Measurements from ENCODE around the gene RAB3C. TPM values are rescaled to one million over a fixed set of nuclear protein-coding genes. Genes with fewer than 3 reads are reported as not detected.

The RAB3C gene
- total RNA-seq, 2 donors from 2014 or later = not detected

DNA sequence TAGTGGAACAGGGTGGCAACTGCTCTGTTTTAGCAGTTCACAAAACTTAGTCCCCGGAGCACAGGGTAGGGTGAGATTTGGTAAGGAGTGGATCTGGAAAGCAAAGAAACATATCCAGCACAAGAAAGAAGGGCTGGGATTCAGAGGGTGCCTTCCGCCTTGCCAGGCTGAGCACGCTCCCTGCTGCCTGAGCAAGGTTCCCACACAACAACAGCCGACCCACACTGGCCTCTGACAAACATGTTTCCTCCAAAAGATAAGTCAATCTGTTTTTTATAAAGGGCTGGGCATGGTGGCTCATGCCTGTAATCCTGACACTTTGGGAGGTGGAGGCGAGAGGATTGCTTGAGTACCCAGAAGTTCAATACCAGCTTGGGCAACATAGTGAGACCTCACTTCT, 45.8 kb downstream of the RAB3C start:
- ATAC-seq = no peak
- no peak overlapping the region for H3K4me3 Mint-ChIP-seq
- no peaks in the 10 kb centered on the region for H3K27me3 Mint-ChIP-seq
- no peaks in the 10 kb centered on the region for H3K36me3 Mint-ChIP-seq
- H3K4me1 Mint-ChIP-seq (ENCODE audit: low read depth in 2 of 2) = no peaks in the 10 kb centered on the region
- no peak overlapping the region for H3K27ac Mint-ChIP-seq
- H3K9me3 Mint-ChIP-seq = peaks cover 3% of the 10 kb centered on the region
- no peak for DNase-seq (ENCODE audit: low spot score)

DNA sequence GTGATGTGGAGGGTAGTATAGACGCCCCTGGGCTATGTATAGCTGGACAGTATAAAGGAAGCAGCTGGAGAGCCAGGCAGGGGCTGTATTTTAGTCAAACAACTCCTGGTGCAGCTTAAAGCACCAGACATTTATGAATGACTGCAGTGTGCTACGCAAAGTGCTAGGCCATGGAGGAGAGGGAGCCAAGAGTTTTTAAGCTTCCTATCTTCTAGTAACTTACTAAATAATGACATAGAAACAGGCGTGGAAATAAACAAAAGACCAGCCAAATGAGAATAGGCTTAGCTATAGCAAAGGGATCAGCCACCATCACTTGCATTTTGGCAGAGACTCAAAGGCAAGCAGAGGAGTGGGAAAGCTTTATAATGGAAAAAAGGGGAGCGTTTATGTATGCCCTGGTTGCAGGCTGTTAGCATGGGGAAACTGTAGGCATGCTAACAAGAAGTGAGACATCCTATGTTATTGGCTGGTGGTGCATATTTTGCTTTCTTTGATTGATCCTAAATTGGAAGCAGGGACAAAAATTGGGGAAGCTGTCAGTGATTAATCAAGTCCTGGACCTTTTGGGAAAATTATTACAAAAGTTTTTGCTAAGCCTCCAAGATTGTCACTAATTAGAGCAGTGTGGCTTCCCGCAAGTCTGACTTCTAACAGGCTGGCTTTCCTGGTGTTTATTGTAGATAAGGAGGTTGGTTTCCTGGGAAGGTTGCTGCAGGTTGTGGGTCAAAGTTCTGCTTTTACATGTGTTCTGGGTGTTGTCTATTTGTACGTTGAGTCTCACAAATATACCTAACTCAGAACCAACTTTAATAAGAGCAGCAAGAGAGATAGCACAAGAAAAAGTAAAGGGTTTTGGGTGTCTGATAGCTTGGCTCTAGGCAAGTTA, 46.6 kb downstream of the RAB3C start:
- no peaks in the 10 kb centered on the region for H3K27me3 Mint-ChIP-seq
- H3K4me1 Mint-ChIP-seq (ENCODE audit: low read depth in 2 of 2) = no peaks in the 10 kb centered on the region
- no peaks in the 10 kb centered on the region for H3K36me3 Mint-ChIP-seq
- H3K4me3 Mint-ChIP-seq = no peak overlapping the region
- no peak overlapping the region for H3K27ac Mint-ChIP-seq
- DNase-seq (ENCODE audit: low spot score) = no peak
- peaks cover 3% of the 10 kb centered on the region for H3K9me3 Mint-ChIP-seq
- no peak for ATAC-seq

DNA sequence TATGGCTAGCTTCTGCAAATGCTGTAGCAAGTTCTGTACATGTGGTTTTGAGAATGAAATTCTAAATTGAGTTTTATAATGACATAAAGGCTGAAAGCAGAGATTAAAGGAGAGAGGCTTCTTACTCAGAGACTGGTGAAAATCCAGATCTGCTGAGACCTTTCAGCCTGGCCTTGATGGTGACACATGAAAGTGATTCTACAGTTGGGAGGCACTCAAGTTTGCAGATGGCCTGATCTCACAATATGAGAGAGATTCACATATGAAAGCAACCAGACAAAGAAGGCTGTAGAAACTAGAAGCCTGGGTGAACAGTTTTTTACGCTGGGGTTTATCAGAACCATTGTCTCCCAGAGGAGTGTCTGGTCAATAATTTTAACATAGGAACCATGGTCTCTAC, 49.0 kb downstream of the RAB3C start:
- no peak for DNase-seq (ENCODE audit: low spot score)
- Mint-ChIP-seq H3K27ac (no peak overlapping the region), H3K27me3 (no peaks in the 10 kb centered on the region), H3K36me3 (no peaks in the 10 kb centered on the region), H3K4me1 (ENCODE audit: low read depth in 2 of 2) (no peaks in the 10 kb centered on the region), H3K9me3 (peaks cover 3% of the 10 kb centered on the region), H3K4me3 (no peak overlapping the region)
- ATAC-seq = no peak

DNA sequence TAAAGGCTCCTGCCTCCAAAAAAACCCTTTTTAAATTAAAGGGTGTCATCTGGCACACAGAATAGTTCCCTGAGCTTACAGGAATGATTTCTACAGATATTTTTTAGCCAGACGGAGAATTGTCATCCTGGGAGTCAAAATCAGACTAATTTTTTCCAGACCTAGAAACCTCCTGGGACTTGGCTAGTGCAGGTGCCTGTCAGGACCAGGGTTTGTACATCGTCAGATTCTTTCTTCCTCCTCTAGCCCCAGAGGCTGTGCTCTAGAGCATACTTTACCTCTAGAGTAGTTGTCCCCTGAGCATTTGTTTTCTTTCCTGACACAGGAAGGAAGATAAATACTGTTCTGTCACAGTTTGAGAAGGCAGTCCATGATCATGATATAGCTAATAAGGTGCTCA, 52.5 kb downstream of the RAB3C start:
- no peaks in the 10 kb centered on the region for H3K4me1 Mint-ChIP-seq (ENCODE audit: low read depth in 2 of 2)
- DNase-seq (ENCODE audit: low spot score) = no peak

DNA sequence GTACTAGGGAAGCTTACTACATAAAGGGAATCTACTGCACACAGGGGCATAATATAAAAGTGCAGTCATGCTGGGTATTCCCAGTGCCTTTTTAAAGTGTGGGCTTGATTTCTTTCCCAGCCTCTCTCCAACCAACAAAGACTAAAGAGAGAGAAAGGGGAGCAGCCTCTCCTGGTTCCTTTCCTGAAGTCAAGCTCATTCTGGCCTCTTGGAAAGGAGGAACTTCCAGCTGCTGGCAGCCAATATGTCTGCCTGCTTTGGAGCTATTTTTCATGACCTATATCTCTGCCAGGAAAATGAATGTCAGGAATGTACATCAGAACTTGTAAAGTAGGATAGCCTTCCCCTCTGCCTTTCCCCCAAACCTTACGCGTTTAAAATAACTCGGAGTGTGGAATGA, 57.1 kb downstream of the RAB3C start:
- Mint-ChIP-seq H3K9me3 (peaks cover 3% of the 10 kb centered on the region), H3K27ac (no peak overlapping the region), H3K4me3 (no peak overlapping the region), H3K4me1 (ENCODE audit: low read depth in 2 of 2) (no peaks in the 10 kb centered on the region), H3K27me3 (no peaks in the 10 kb centered on the region), H3K36me3 (no peaks in the 10 kb centered on the region)
- ATAC-seq (no peak), DNase-seq (ENCODE audit: low spot score) (no peak)

More for the DNA sequence above, 52.5 kb downstream of the RAB3C start:
- peaks cover 3% of the 10 kb centered on the region for H3K9me3 Mint-ChIP-seq
- no peaks in the 10 kb centered on the region for H3K27me3 Mint-ChIP-seq
- H3K36me3 Mint-ChIP-seq = no peaks in the 10 kb centered on the region
- no peak for ATAC-seq
- H3K27ac Mint-ChIP-seq = no peak overlapping the region
- H3K4me3 Mint-ChIP-seq = no peak overlapping the region

DNA sequence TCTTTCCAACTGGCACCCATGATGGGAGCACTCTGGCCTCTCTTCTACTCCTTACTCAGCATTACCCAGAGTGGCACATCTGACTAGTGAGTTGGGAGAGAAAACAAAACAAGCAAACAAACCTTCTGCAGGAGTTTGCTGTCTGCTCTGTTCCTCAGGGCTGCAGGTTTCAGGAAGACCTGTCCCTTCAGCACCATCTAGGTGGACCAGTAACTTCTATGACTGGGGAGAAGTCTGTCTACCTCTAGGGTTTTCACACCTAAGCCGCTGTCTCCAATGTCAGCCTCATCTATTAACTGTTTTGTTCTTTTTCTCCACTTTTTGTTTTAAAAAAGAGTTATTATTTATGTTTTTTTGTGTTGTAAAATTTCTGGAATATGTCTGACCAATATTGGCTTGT, 58.7 kb downstream of the RAB3C start:
- Mint-ChIP-seq H3K27ac (no peak overlapping the region), H3K27me3 (no peaks in the 10 kb centered on the region), H3K36me3 (no peaks in the 10 kb centered on the region), H3K4me3 (no peak overlapping the region), H3K9me3 (peaks cover 3% of the 10 kb centered on the region), H3K4me1 (ENCODE audit: low read depth in 2 of 2) (no peaks in the 10 kb centered on the region)
- no peak for DNase-seq (ENCODE audit: low spot score)
- ATAC-seq = no peak

DNA sequence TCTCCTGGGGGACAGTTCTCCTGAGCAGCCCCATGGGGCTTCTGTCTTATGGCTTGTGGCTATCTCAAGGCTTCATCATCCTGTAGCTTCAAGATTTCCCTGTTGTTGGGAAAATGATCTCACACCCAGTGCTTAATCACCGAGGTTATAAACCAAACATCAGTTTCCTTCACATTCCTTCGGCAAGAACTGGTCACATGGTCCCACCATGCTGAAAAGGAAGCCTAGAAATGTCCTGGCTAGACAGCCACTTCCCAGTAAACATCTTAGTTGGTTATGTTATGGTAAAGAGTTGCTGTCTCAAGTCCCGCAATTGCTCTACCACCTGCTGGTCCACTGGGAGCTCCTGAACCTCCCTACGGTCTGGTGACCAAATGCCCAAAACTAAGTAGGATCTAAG, 66.0 kb downstream of the RAB3C start:
- DNase-seq (ENCODE audit: low spot score) (no peak), ATAC-seq (no peak)
- peaks cover 4% of the 10 kb centered on the region for H3K9me3 Mint-ChIP-seq
- H3K27me3 Mint-ChIP-seq = no peaks in the 10 kb centered on the region
- no peak overlapping the region for H3K27ac Mint-ChIP-seq
- no peaks in the 10 kb centered on the region for H3K4me1 Mint-ChIP-seq (ENCODE audit: low read depth in 2 of 2)
- no peak overlapping the region for H3K4me3 Mint-ChIP-seq
- H3K36me3 Mint-ChIP-seq = no peaks in the 10 kb centered on the region

DNA sequence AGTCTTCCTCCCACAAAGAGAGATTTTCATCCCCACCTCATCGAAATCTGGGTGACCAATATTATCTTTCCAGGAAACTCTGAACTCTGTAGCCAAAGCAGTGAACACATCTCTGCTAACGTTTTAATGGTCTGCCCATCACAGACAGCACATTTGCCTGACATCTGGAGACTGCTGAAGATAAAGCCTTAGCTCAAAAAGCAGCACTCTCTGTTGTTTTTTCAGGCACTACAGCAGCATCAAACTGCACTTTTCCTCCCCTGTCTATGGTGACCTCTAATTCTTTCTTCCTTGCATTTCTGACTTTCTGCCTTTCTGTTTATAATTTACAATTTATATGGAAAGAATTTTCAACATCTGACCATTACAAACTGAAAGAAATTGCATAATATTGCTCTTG, 66.8 kb downstream of the RAB3C start:
- Mint-ChIP-seq H3K27me3 (no peaks in the 10 kb centered on the region), H3K4me1 (ENCODE audit: low read depth in 2 of 2) (no peaks in the 10 kb centered on the region), H3K4me3 (no peak overlapping the region), H3K9me3 (peaks cover 4% of the 10 kb centered on the region), H3K27ac (no peak overlapping the region), H3K36me3 (no peaks in the 10 kb centered on the region)
- DNase-seq (ENCODE audit: low spot score) (no peak), ATAC-seq (no peak)

DNA sequence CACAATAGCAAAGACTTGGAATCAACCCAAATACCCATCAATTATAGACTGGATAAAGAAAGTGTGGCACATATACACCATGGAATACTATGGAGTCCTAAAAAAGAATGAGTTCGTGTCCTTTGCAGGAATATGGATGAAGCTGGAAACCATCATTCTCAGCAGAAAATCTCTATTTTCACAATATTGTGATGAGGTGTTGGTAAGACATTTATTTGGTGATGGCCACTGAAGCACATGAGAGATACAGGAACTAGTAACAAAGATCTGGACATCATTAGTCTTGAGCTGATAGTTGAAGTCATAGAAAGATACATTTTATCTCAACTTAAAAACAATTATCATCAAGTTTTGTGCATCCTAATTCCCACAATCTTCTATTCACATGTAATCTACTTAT, 70.6 kb downstream of the RAB3C start:
- H3K27me3 Mint-ChIP-seq = no peaks in the 10 kb centered on the region
- DNase-seq (ENCODE audit: low spot score) = no peak
- no peak overlapping the region for H3K4me3 Mint-ChIP-seq
- no peaks in the 10 kb centered on the region for H3K4me1 Mint-ChIP-seq (ENCODE audit: low read depth in 2 of 2)
- no peaks in the 10 kb centered on the region for H3K36me3 Mint-ChIP-seq
- H3K27ac Mint-ChIP-seq = no peak overlapping the region
- no peak for ATAC-seq
- H3K9me3 Mint-ChIP-seq = peaks cover 8% of the 10 kb centered on the region

DNA sequence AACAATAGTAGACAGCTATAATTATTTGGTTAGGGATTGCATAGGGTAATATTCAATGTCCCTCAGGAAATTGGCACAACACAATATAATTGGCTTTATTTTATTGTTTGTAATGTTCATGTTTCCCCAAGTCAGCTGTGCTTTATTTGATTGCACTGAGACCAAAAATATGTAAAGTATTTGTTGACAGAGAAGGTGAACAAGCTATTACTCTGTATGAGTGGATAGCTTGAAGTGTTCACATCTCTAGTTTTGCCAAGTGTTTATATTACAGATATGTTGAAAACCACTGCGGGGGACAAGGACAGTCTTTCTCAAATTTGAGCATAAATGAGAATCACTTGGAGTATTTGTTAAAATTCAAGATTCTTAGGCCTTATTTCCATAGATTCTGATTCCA, 83.3 kb downstream of the RAB3C start:
- Mint-ChIP-seq H3K27ac (no peak overlapping the region), H3K9me3 (peaks cover 7% of the 10 kb centered on the region), H3K36me3 (no peaks in the 10 kb centered on the region), H3K27me3 (peaks cover 0 to under 1% of the 10 kb centered on the region in 2 donors), H3K4me3 (no peak overlapping the region), H3K4me1 (ENCODE audit: low read depth in 2 of 2) (no peaks in the 10 kb centered on the region)
- DNase-seq (ENCODE audit: low spot score) (no peak), ATAC-seq (no peak)

DNA sequence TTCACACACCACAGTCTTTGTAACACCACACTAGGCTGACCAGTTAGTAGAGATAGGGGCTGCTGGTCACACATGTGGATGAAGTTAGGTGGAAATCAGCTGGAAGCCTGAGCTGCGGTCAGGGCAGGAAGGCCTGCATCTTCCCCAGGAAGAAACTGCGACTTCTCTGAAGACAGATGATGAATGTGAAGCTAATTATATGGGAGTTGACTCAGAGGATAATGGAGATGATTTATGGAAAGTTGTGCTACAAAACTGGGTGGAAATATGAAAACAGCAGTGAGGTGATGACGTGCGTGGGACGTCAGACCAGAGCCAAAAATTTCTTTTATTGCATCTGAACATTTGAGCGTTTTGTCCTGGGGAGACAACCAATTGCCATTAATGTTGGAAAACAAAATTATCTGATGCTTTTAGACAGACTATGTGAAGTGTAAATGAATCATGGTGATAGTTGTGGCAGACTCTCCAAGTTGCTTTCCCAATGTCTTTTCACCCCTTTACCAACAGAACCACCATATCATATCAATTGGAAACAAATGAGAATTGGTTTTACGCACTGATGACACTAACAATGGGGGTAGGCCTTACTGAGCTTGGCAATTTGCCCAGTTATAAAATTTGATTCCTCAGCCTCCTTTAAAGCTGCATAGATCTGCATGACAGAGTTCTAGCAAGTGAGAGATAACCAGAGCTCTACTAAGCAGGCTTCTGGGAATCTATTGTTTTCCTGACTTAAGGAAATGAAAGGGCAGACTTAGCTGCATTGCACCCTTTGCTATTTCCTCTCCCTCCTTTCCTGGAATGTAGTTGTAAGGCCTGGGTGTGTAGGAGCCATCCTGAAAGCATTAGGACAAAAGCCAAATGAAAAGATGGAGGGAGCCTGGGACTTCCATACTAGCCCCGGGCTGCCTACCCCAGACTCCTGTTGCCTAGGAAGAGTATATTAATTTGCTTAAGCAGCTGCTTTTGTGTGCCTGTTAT, 84.0 kb downstream of the RAB3C start:
- Mint-ChIP-seq H3K9me3 (peaks cover 8% of the 10 kb centered on the region), H3K36me3 (no peaks in the 10 kb centered on the region), H3K27ac (no peak overlapping the region), H3K27me3 (peaks cover 0 to 2% of the 10 kb centered on the region in 2 donors), H3K4me3 (no peak overlapping the region), H3K4me1 (ENCODE audit: low read depth in 2 of 2) (no peaks in the 10 kb centered on the region)
- no peak for ATAC-seq
- no peak for DNase-seq (ENCODE audit: low spot score)

DNA sequence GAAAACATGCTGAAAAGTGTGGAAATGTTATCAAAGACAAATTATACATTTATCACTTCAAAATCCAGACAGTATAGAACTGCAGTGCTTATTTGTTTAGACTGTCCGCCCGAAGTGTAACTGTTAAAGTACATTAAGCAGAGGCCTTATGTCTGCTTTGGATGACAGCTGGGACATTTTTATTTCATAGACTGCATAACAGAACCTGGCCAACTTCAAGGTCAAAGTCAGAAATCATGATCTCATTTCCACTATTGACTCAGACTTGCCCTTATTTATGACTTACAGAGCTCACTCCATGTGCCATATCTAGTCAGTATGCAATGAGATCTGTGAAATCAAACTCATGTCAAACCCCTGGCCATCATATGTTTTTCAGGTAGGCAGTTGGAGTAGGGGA, 87.7 kb downstream of the RAB3C start:
- DNase-seq (ENCODE audit: low spot score) = no peak
- Mint-ChIP-seq H3K36me3 (no peaks in the 10 kb centered on the region), H3K27me3 (peaks cover 0 to 2% of the 10 kb centered on the region in 2 donors), H3K4me1 (ENCODE audit: low read depth in 2 of 2) (no peaks in the 10 kb centered on the region), H3K4me3 (no peak overlapping the region), H3K9me3 (peaks cover 8% of the 10 kb centered on the region), H3K27ac (no peak overlapping the region)
- no peak for ATAC-seq

DNA sequence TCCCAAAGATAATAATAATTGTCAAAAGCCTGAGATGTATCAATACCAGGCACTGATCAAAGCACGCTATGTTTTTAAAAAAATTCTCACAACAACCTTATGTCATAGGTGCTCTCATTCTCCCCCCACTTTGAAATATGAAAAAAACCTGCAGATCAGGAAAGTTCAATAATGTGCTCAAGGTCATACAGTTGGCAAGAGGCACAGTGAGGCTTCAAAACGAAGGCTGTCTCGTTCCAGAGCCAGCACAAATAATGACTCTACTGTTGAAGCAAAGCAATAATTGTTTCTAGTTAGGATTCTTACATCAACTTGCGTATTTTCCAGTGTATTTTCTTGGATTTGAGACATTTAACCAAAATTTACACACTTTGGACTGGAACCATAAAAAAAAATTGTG, 88.3 kb downstream of the RAB3C start:
- H3K9me3 Mint-ChIP-seq = peaks cover 8% of the 10 kb centered on the region
- ATAC-seq (no peak), DNase-seq (ENCODE audit: low spot score) (no peak)
- no peak overlapping the region for H3K27ac Mint-ChIP-seq
- no peaks in the 10 kb centered on the region for H3K36me3 Mint-ChIP-seq
- peaks cover 0 to 2% of the 10 kb centered on the region in 2 donors for H3K27me3 Mint-ChIP-seq
- H3K4me1 Mint-ChIP-seq (ENCODE audit: low read depth in 2 of 2) = no peaks in the 10 kb centered on the region
- H3K4me3 Mint-ChIP-seq = no peak overlapping the region

DNA sequence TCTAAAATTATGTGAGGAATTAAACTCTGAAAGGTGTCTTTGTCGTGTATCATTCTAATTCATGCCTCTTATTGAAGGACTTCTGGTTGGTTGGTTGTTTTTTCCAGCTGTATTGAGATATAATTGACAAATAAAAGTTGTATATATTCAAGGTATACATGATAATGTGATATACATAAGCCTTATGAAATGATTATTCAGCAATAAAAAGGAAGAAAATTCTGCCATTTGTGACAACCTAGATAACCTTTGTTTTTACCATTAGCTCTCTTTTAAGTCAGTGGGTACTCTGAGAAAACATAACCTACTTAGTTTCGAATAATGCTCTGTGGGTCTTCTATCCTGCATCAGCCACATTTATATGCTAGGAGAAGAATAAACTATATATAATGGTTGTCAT, 89.6 kb downstream of the RAB3C start:
- ATAC-seq = no peak
- Mint-ChIP-seq H3K27ac (no peak overlapping the region), H3K4me1 (ENCODE audit: low read depth in 2 of 2) (no peaks in the 10 kb centered on the region), H3K27me3 (peaks cover 0 to 2% of the 10 kb centered on the region in 2 donors), H3K36me3 (no peaks in the 10 kb centered on the region), H3K4me3 (no peak overlapping the region), H3K9me3 (peaks cover 8% of the 10 kb centered on the region)
- no peak for DNase-seq (ENCODE audit: low spot score)
